ENCODE measurements around the gene ZGPAT. TPM values are rescaled to one million over a fixed set of nuclear protein-coding genes. Genes with fewer than 3 reads are reported as not detected.

ZGPAT gene
- total and polyA plus RNA-seq, 9 of the 15 experiments (the other 6 are each of a cell fraction or from before 2014, with no cell fraction given), result 0.14 to 26.6 (median 7.4) TPM

DNA sequence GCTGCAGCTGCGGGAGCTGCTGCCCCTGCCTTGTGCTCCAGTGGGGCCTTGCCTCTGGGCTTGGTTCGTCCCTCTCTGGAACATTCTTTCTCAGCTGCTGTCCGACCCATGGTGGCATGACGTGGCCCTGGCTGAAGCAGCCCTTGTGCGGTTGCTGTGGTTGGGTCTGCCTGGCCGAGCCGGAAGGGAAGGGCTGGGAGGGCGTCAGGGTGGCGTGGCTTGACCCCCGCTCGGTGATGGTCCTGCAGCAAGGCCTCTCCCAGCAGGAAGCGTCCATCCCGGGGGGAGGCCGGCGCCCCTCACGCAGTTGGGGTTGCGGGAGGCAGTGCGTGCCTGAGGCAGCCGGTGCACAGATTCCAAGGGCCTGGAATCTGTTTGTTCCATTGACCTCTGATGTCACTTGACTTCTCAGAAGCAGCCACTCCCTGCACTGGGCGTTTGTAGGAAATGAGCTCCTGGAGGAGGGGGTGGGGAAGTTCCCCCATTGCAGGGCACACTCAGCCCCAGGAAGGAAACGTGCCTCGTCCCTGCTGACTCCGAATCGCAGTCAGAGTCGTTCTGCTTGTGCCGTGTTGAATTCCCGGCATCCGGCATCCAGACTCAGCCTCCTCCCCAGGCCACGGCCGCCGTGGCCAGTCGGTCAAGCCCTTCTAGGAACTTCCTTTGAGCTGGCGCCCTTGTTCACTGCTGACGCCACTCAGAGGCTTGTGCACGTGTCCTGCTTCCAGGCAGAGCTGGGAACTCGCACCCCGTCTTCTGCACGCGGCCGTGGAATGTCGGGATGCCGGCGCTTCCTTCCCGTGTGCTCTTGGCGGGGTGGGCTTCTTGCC lies 21.1 kb upstream of the ZGPAT start:
- no peaks in the 10 kb centered on the region for H3K27me3 ChIP-seq (ENCODE audit: control insufficient read depth in 2 of 2, insufficient read depth in 2 of 2, low read length in 2 of 2)
- H4K20me1 ChIP-seq (replicated peaks; ENCODE audit: control insufficient read depth, insufficient read depth, low read length), result no peaks in the 10 kb centered on the region
- H3K79me2 ChIP-seq (ENCODE audit: control insufficient read depth, insufficient read depth, low read length), result no peaks in the 10 kb centered on the region
- H3K4me3 ChIP-seq, result no peak overlapping the region
- FAIRE-seq (peak; percentile 66), DNase-seq (ENCODE audit: extremely low read depth in 1 of 4, low spot score in 3 of 4) (peak in 1 of 4 experiments; percentile 48), ATAC-seq (peak; percentile 41)
- no TSS peak for BruUV-seq (replicated peaks)
- no peaks in the 10 kb centered on the region for H3K9me3 ChIP-seq (replicated peaks; ENCODE audit: control insufficient read depth, insufficient read depth, low read depth, low read length)
- peaks cover 9 to 73% of the 10 kb centered on the region in 2 experiments for H3K4me1 ChIP-seq (replicated peaks in 1 of 2; ENCODE audit: control insufficient read depth in 2 of 2, insufficient read depth in 2 of 2, low read length in 2 of 2)
- no peak overlapping the region for H3K4me2 ChIP-seq (ENCODE audit: insufficient read depth, low read length)
- ChIA-PET CTCF (ENCODE audit: low intra/inter-chr PET ratio) (no interaction called here), POLR2A (interaction anchor here (0.6 to 1.2 kb wide), 3 partner anchors 21 to 413 kb away, joined by 3 to 4 read pairs (median 3); no protein-coding TSS in a partner anchor)
- peak overlapping the region in 1 of 2 experiments; percentile 91; a peak in 2 of 4 replicates for H3K9ac ChIP-seq (ENCODE audit: insufficient read depth in 1 of 2, low read depth in 2 of 2, low read length in 2 of 2)
- no peak overlapping the region for H3K27ac ChIP-seq (ENCODE audit: extremely low read depth, low read depth, low read length)
- peak overlapping the region; percentile 45; the same call in 1 of the 2 replicates for H2AFZ ChIP-seq (ENCODE audit: low read depth, low read length)
- H3K9me1 ChIP-seq (ENCODE audit: control insufficient read depth, insufficient read depth, low read length), result no peaks in the 10 kb centered on the region
- peaks cover 38% of the 10 kb centered on the region; the same call in 2 of the 3 replicates for H3K36me3 ChIP-seq (ENCODE audit: control insufficient read depth, insufficient read depth, low read length)
- 57% methylated on average over 41 of the region's 45 CpGs for whole genome bisulfite sequencing (ENCODE audit: insufficient coverage, low coverage, missing lambda C conversion rate)
- in situ Hi-C loops (cut with MboI) (no loop called here), intact Hi-C loops (cut with micrococcal nuclease) (no loop called here)
- TF ChIP-seq, protein P1, sequence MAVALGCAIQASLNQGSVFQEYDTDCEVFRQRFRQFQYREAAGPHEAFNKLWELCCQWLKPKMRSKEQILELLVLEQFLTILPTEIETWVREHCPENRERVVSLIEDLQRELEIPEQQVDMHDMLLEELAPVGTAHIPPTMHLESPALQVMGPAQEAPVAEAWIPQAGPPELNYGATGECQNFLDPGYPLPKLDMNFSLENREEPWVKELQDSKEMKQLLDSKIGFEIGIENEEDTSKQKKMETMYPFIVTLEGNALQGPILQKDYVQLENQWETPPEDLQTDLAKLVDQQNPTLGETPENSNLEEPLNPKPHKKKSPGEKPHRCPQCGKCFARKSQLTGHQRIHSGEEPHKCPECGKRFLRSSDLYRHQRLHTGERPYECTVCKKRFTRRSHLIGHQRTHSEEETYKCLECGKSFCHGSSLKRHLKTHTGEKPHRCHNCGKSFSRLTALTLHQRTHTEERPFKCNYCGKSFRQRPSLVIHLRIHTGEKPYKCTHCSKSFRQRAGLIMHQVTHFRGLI (CRISPR knock-in tag; IDR thresholded peaks at IDR 0.05), result no peak
- TF ChIP-seq PHTF2 (CRISPR knock-in tag; IDR thresholded peaks at IDR 0.05) (no peak), CBX8 (IDR thresholded peaks at IDR 0.05; ENCODE audit: borderline replicate concordance, extremely low read depth, low read depth, low read length, poor library complexity, severe bottlenecking) (no peak), ARNT (IDR thresholded peaks at IDR 0.05) (no peak), TBP (optimal IDR thresholded peaks at IDR 0.05; ENCODE audit: low read depth, low read length) (no peak), HDGF (IDR thresholded peaks at IDR 0.05) (no peak), ZNF76 (CRISPR knock-in tag; IDR thresholded peaks at IDR 0.05; ENCODE audit: borderline replicate concordance) (no peak), KDM2B (CRISPR knock-in tag; IDR thresholded peaks at IDR 0.05) (no peak), U2AF1 (optimal IDR thresholded peaks at IDR 0.05; ENCODE audit: low read depth, low read length) (no peak), BHLHE40 (IDR thresholded peaks at IDR 0.05; ENCODE audit: low read length) (peak; percentile 62; the same call in 1 of the 2 replicates), DNMT1 (IDR thresholded peaks at IDR 0.05) (no peak), ELF4 (CRISPR knock-in tag; IDR thresholded peaks at IDR 0.05) (no peak), HSF4 (CRISPR knock-in tag; IDR thresholded peaks at IDR 0.05; ENCODE audit: borderline replicate concordance) (no peak), CAMTA2 (CRISPR knock-in tag; conservative IDR thresholded peaks at IDR 0.05) (no peak), BRCA1 (IDR thresholded peaks at IDR 0.05) (no peak), BRCA1 (CRISPR knock-in tag; IDR thresholded peaks at IDR 0.05) (no peak)
- TF ChIP-seq, protein P2, sequence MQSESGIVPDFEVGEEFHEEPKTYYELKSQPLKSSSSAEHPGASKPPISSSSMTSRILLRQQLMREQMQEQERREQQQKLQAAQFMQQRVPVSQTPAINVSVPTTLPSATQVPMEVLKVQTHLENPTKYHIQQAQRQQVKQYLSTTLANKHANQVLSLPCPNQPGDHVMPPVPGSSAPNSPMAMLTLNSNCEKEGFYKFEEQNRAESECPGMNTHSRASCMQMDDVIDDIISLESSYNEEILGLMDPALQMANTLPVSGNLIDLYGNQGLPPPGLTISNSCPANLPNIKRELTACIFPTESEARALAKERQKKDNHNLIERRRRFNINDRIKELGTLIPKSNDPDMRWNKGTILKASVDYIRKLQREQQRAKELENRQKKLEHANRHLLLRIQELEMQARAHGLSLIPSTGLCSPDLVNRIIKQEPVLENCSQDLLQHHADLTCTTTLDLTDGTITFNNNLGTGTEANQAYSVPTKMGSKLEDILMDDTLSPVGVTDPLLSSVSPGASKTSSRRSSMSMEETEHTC (IDR thresholded peaks at IDR 0.05), result no peak
- TF ChIP-seq, protein P3, sequence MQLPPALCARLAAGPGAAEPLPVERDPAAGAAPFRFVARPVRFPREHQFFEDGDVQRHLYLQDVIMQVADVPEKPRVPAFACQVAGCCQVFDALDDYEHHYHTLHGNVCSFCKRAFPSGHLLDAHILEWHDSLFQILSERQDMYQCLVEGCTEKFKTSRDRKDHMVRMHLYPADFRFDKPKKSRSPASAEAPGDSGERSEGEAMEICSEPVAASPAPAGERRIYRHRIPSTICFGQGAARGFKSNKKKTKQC (CRISPR knock-in tag; IDR thresholded peaks at IDR 0.05), result no peak
- TF ChIP-seq, protein P4, sequence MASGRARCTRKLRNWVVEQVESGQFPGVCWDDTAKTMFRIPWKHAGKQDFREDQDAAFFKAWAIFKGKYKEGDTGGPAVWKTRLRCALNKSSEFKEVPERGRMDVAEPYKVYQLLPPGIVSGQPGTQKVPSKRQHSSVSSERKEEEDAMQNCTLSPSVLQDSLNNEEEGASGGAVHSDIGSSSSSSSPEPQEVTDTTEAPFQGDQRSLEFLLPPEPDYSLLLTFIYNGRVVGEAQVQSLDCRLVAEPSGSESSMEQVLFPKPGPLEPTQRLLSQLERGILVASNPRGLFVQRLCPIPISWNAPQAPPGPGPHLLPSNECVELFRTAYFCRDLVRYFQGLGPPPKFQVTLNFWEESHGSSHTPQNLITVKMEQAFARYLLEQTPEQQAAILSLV (tag; IDR thresholded peaks at IDR 0.05), result no peak
